ENCODE measurements around the gene FBLN5.

The FBLN5 gene

DNA sequence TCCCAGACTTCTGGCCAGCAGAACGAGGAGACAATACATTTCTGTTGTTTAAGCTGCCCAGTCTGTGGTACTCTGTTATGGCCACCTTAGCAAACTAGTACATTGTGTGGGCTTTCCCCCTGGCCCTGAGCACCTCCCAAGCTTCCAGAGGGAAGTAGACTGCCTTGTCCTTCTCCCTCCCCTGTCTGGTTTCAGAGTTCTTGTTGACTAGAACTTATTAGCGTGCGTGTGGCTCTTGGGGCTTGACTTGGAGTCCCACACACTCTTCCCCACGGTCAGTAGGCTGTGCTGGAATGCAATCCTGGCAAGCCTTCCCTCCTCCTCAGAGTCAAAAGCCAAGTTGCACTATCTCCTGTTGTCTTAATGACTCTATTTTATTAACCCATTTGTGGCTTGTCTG, 27.7 kb downstream of the FBLN5 start:
- DNase-seq, result no peak

DNA sequence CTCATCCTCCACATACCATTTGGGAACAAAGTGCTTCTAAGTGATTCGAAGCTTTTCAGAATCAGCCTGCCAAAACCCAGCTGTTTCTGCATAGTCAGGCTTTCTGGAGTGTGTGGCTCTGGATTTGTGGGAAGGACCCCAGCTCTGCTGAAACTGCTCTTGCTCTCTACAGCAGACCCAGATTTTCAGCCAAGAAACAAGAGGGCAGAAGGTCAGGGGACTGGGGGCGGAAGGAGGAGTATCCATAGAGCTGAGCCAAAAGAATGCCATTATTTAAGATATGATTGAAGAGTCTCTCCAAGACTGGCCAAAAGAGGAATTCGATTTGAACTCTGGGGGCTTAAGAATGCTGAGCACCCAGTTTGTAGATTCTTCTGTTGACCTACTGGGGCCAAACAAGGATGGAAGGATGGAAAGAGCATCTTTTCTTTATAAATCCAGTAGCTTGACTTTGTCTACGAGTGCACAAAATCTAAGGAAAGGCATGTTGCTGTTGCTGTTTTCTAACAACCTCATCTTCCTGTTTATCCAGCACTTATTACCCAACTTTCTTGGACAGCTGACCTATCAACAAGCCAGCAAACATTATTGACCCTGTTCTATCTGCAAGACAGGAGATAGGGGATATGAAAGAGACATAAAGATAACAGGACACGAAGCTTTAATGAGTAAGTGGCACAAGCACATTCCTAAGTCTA, 29.2 kb downstream of the FBLN5 start:
- Histone ChIP-seq H3K27me3 (peaks cover 2% of the 10 kb centered on the region; the same call in 1 of the 2 replicates), H3K4me3 (ENCODE audit: low read depth, low read length) (no peak overlapping the region), H3K4me1 (no peaks in the 10 kb centered on the region), H3K9me3 (no peaks in the 10 kb centered on the region), H3K36me3 (no peaks in the 10 kb centered on the region)
- TF ChIP-seq CTCF (IDR thresholded peaks at IDR 0.05; ENCODE audit: low read depth, low read length), result no peak
- no peak for DNase-seq

More for the DNA sequence above, 27.7 kb downstream of the FBLN5 start:
- Histone ChIP-seq H3K36me3 (no peaks in the 10 kb centered on the region), H3K27me3 (peaks cover 2% of the 10 kb centered on the region; the same call in 1 of the 2 replicates), H3K4me3 (ENCODE audit: low read depth, low read length) (no peak overlapping the region), H3K9me3 (no peaks in the 10 kb centered on the region), H3K4me1 (no peaks in the 10 kb centered on the region)
- no peak for TF ChIP-seq CTCF (IDR thresholded peaks at IDR 0.05; ENCODE audit: low read depth, low read length)

DNA sequence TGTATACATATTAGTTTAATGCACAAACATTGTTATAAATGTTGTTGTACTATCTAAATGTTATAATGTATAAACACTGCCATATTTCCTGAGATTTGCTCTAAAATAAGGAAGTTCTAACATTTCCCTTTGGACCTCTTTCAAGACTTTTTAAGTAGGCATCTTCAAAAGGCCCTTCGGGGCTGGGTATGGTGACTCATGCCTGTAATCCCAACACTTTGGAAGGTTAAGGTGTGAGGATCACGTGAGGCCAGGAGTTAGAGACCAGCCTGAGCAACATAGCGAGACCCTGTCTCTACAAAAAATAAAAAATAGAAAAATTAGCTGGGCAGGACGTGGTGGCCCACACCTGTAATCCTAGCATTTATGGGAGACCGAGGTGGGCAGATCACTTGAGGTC, 35.5 kb downstream of the FBLN5 start:
- Histone ChIP-seq H3K9me3 (no peaks in the 10 kb centered on the region), H3K36me3 (no peaks in the 10 kb centered on the region), H3K4me3 (ENCODE audit: low read depth, low read length) (no peak overlapping the region), H3K27me3 (no peaks in the 10 kb centered on the region), H3K4me1 (no peaks in the 10 kb centered on the region)
- TF ChIP-seq CTCF (IDR thresholded peaks at IDR 0.05; ENCODE audit: low read depth, low read length), result no peak
- DNase-seq, result no peak

GRCh38 chr14:91911474-91912032, 35.9 kb downstream of the FBLN5 start:
- Histone ChIP-seq H3K9me3 (no peaks in the 10 kb centered on the region), H3K4me3 (ENCODE audit: low read depth, low read length) (no peak overlapping the region), H3K27me3 (no peaks in the 10 kb centered on the region), H3K4me1 (no peaks in the 10 kb centered on the region), H3K36me3 (no peaks in the 10 kb centered on the region)
- TF ChIP-seq CTCF (IDR thresholded peaks at IDR 0.05; ENCODE audit: low read depth, low read length), result peak; percentile 63
- DNase-seq, result peak; percentile 28

DNA sequence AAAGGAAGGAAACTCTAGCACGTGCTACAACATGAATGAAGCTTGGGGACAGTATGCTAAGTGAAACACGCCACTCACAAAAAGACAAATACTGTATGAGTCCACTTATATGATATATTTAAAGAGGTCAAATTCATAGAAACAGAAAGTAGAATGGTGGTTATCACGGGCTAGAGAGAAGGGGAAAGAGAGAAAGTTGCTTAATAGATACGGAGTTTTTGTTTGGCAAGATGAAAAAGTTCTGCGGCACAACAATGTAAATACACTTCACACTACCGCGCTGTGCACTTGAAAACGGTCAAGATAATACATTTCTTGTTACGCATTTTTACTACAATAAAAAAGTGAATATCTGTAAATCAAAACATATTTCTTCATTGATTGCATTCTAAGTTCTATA, 37.3 kb downstream of the FBLN5 start:
- H3K4me1 ChIP-seq, result no peaks in the 10 kb centered on the region
- DNase-seq, result no peak
- no peaks in the 10 kb centered on the region for H3K27me3 ChIP-seq

More for the DNA sequence above, 37.3 kb downstream of the FBLN5 start:
- no peak overlapping the region for H3K4me3 ChIP-seq (ENCODE audit: low read depth, low read length)
- TF ChIP-seq CTCF (IDR thresholded peaks at IDR 0.05; ENCODE audit: low read depth, low read length), result no peak
- H3K36me3 ChIP-seq, result no peaks in the 10 kb centered on the region
- no peaks in the 10 kb centered on the region for H3K9me3 ChIP-seq

Data from BE2C (cell line).